CD14-positive monocyte (primary cell): ENCODE results near the gene MLH1. TPM values are rescaled to one million over a fixed set of nuclear protein-coding genes. Genes with fewer than 3 reads are reported as not detected.

ENCODE experiments used
- DNase-seq, 3 donors: peaks; one replicate each; pipeline ENCODE4 v3.0.0-alpha.2; 2011 to 2022
- H2AFZ ChIP-seq: 2 replicates; pipeline ENCODE4 v1.6.0; 2012; ENCODE audit warnings: mild to moderate bottlenecking, low read depth, low read length, inconsistent platforms; ENCODE audit not compliant: insufficient read depth, poor library complexity, severe bottlenecking
- H3K27ac ChIP-seq, 2 donors: 1 replicate in 1 of 2; 2 replicates in 1 of 2; pipeline ENCODE4 v1.5.1; 2012 to 2013; ENCODE audit warnings: low read length in 2 of 2, control low read depth in 1 of 2, inconsistent platforms in 1 of 2, low read depth in 1 of 2, mild to moderate bottlenecking in 1 of 2
- H3K27me3 ChIP-seq, 2 donors: one replicate each; pipeline versions ENCODE4 v1.6.0 to v1.6.1; 2011 to 2013; ENCODE audit warnings: low read length in 2 of 2; ENCODE audit not compliant: control insufficient read depth in 2 of 2, insufficient read depth in 2 of 2
- H3K36me3 ChIP-seq, 2 donors: replicated peaks in 1 of 2; 1 replicate in 1 of 2; 2 replicates in 1 of 2; pipeline versions ENCODE4 v1.5.1 to v1.6.1; 2012 to 2013; ENCODE audit warnings: low read length in 2 of 2, control low read depth in 1 of 2, inconsistent platforms in 1 of 2, mild to moderate bottlenecking in 1 of 2; ENCODE audit not compliant: insufficient read depth in 2 of 2, control insufficient read depth in 1 of 2
- H3K4me1 ChIP-seq, 2 donors: 1 replicate in 1 of 2; 2 replicates in 1 of 2; pipeline versions ENCODE4 v1.5.1 to v1.6.1; 2012 to 2013; ENCODE audit warnings: low read length in 2 of 2, control low read depth in 1 of 2, inconsistent platforms in 1 of 2, mild to moderate bottlenecking in 1 of 2, moderate library complexity in 1 of 2; ENCODE audit not compliant: insufficient read depth in 2 of 2, control insufficient read depth in 1 of 2
- H3K4me2 ChIP-seq: replicated peaks from 2 replicates; pipeline ENCODE3; 2012; ENCODE audit warnings: low read length, moderate library complexity, mild to moderate bottlenecking; ENCODE audit not compliant: poor library complexity, severe bottlenecking; ENCODE audit errors: extremely low read depth
- H3K4me3 ChIP-seq, 3 experiments: fragments of 200-600 bp in 1 of 3; sonication (generic) in 1 of 3; replicated peaks in 1 of 3; 1 replicate in 2 of 3; 2 replicates in 1 of 3; pipeline ENCODE4 v1.5.1; 2011 to 2013; ENCODE audit warnings: low read length in 3 of 3, mild to moderate bottlenecking in 3 of 3, control low read depth in 2 of 3, low read depth in 2 of 3, inconsistent platforms in 1 of 3, moderate library complexity in 1 of 3
- H3K79me2 ChIP-seq: 2 replicates; pipeline ENCODE4 v1.6.0; 2012; ENCODE audit warnings: mild to moderate bottlenecking, control low read depth, inconsistent platforms, low read length, moderate library complexity; ENCODE audit not compliant: insufficient read depth
- H3K9ac ChIP-seq: 2 replicates; pipeline ENCODE4 v1.6.0; 2017; ENCODE audit warnings: low read length, mild to moderate bottlenecking; ENCODE audit not compliant: insufficient read depth, poor library complexity, severe bottlenecking
- H3K9me3 ChIP-seq, 2 donors: replicated peaks in 1 of 2; 1 replicate in 1 of 2; 2 replicates in 1 of 2; pipeline versions ENCODE4 v1.5.1 to v1.6.1; 2012 to 2013; ENCODE audit warnings: low read length in 2 of 2, control low read depth in 1 of 2; ENCODE audit not compliant: control insufficient read depth in 1 of 2, insufficient read depth in 1 of 2
- H4K20me1 ChIP-seq: 2 replicates; pipeline ENCODE4 v1.6.0; 2012; ENCODE audit warnings: mild to moderate bottlenecking, low read length, control low read depth, moderate library complexity; ENCODE audit not compliant: insufficient read depth
- H3K27ac Mint-ChIP-seq, 7 donors: one replicate each; pipeline ENCODE4 v1.8.0; 2020; ENCODE audit warnings: mild to moderate bottlenecking in 7 of 7, mixed read lengths in 7 of 7, moderate library complexity in 6 of 7, inconsistent platforms in 2 of 7
- H3K27me3 Mint-ChIP-seq, 3 donors: one replicate each; pipeline ENCODE4 v1.8.0; 2021 to 2022; ENCODE audit warnings: low read depth in 3 of 3, mild to moderate bottlenecking in 3 of 3, mixed read lengths in 3 of 3, moderate library complexity in 3 of 3, inconsistent platforms in 1 of 3
- H3K36me3 Mint-ChIP-seq, 2 donors: one replicate each; pipeline ENCODE4 v1.8.0; 2020; ENCODE audit warnings: mixed read lengths in 2 of 2, inconsistent platforms in 1 of 2, mild to moderate bottlenecking in 1 of 2
- H3K4me1 Mint-ChIP-seq: one replicate; pipeline ENCODE4 v1.8.0; 2020; ENCODE audit warnings: mild to moderate bottlenecking, mixed read lengths
- H3K4me3 Mint-ChIP-seq, 2 donors: one replicate each; pipeline ENCODE4 v1.8.0; 2020; ENCODE audit warnings: mild to moderate bottlenecking in 2 of 2, mixed read lengths in 2 of 2, moderate library complexity in 1 of 2
- H3K9me3 Mint-ChIP-seq, 7 donors: one replicate each; pipeline ENCODE4 v1.8.0; 2020 to 2022; ENCODE audit warnings: mixed read lengths in 7 of 7, mild to moderate bottlenecking in 6 of 7, moderate library complexity in 6 of 7, inconsistent platforms in 2 of 7
- CTCF ChIP-seq: fragments of 200-600 bp; IDR thresholded peaks from one replicate; pipeline ENCODE4 v1.8.0; 2022; ENCODE audit warnings: antibody characterized with exemption, mild to moderate bottlenecking
- WGBS: methylation state at CpG from one replicate; pipeline ENCODE4 v1.1.5; 2013; ENCODE audit warnings: missing lambda C conversion rate; ENCODE audit not compliant: insufficient coverage; 5-methylcytosine and 5-hydroxymethylcytosine counted together
- intact Hi-C, 2 donors: fragments of 100-400 bp; cut with micrococcal nuclease; formaldehyde crosslinking; loops; one replicate each; pipeline versions ENCODE4 v1.15.0 to v1.15.1; 2023
- polyA plus RNA-seq, 3 donors: library from polyadenylated mRNA; depleted of rRNA in 1 of 3; unstranded in 2 of 3; stranded (reverse) in 1 of 3; fragments of 300-500 nt in 2 of 3; fragments of >200 nt in 1 of 3; fragmentation: Illumina TruSeq in 2 of 3; gene quantifications; 1 replicate in 2 of 3; 2 replicates in 1 of 3; pipeline ENCODE4 v1.2.3, GENCODE V29; 2012 to 2021

Gene MLH1
- polyA plus RNA-seq, 3 donors, result 13.7 to 19.7 (median 18.5) TPM

GRCh38 chr3:37039161-37039846 is 46.0 kb downstream of the MLH1 start:
- Histone ChIP-seq H3K27me3 (no peaks in the 10 kb centered on the region), H3K9ac (no peak overlapping the region), H3K27ac (no peak overlapping the region), H3K9me3 (peaks cover 3 to 11% of the 10 kb centered on the region in 2 donors), H3K4me2 (no peak overlapping the region), H3K79me2 (no peaks in the 10 kb centered on the region), H2AFZ (no peak overlapping the region), H3K4me1 (no peaks in the 10 kb centered on the region), H4K20me1 (no peaks in the 10 kb centered on the region), H3K4me3 (no peak overlapping the region), H3K36me3 (peaks cover 54 to 100% of the 10 kb centered on the region in 2 donors)
- intact Hi-C loops, result no loop called here
- peak overlapping the region in 1 of 7 donors; percentile 15 for H3K27ac Mint-ChIP-seq
- no peak overlapping the region for H3K4me3 Mint-ChIP-seq
- no peaks in the 10 kb centered on the region for H3K4me1 Mint-ChIP-seq
- WGBS, result 100% methylated on average over 1 of the region's 1 CpG
- DNase-seq, result no peak
- peaks cover 64 to 80% of the 10 kb centered on the region in 2 donors for H3K36me3 Mint-ChIP-seq
- no peak for TF ChIP-seq CTCF
- H3K27me3 Mint-ChIP-seq, result no peaks in the 10 kb centered on the region
- peaks cover 0 to 10% (median 8%) of the 10 kb centered on the region in 7 donors for H3K9me3 Mint-ChIP-seq

- no peak overlapping the region for H3K4me3 Mint-ChIP-seq
- no peak for DNase-seq
- H3K4me2 ChIP-seq, result no peak overlapping the region
- WGBS, result no CpG with 5 or more reads among the region's 1 CpG
- H3K4me3 ChIP-seq, result no peak overlapping the region
- peak overlapping the region in 4 of 7 donors; percentile 0 to 81 (median 18) for H3K27ac Mint-ChIP-seq
- H3K27me3 Mint-ChIP-seq, result no peaks in the 10 kb centered on the region
- peaks cover 0 to 7% (median 6%) of the 10 kb centered on the region in 7 donors for H3K9me3 Mint-ChIP-seq
- peaks cover 3 to 11% of the 10 kb centered on the region in 2 donors for H3K9me3 ChIP-seq
- intact Hi-C loops, result no loop called here
- TF ChIP-seq CTCF, result no peak
- H3K4me1 Mint-ChIP-seq, result peaks cover 3% of the 10 kb centered on the region
- no peak overlapping the region for H2AFZ ChIP-seq
- H3K36me3 Mint-ChIP-seq, result peaks cover 62 to 77% of the 10 kb centered on the region in 2 donors
- H3K36me3 ChIP-seq, result peaks cover 48 to 94% of the 10 kb centered on the region in 2 donors
- H3K4me1 ChIP-seq, result no peaks in the 10 kb centered on the region
- H3K79me2 ChIP-seq, result no peaks in the 10 kb centered on the region
- H3K27ac ChIP-seq, result no peak overlapping the region
- H3K9ac ChIP-seq, result no peak overlapping the region
- no peaks in the 10 kb centered on the region for H3K27me3 ChIP-seq
- H4K20me1 ChIP-seq, result no peaks in the 10 kb centered on the region
Measured at GRCh38 chr3:37040231-37040630, 46.9 kb downstream of the MLH1 start.
